HG02642 (cell line): Measurements from ENCODE around the gene PHACTR3.

Experiments
- ATAC-seq: cut with Tn5 transposase; IDR thresholded peaks from one replicate; pipeline ENCODE4 v1.9.1; 2021; ENCODE audit warnings: mild to moderate bottlenecking; ENCODE audit not compliant: unreplicated experiment, poor library complexity

The PHACTR3 gene

DNA sequence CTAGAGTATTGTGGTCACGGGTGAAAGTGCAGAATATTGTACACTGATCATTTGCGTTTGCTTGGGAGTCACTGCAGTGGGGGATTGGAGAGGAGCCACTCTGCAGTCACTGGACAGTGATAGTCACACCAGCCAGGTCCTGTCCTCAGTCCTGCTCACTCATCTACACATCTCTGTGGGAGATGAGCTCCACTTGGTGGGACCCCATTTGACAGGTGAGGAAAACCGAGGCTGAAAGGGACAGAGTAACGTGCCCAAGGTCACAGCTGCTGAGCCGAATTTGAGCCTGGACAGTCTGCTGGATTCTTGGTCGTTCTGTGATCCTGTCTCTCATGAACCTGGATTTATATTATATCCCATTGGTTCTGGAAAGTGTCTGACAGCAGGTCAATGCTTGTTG, 17.7 kb upstream of the PHACTR3 start:
- no peak for ATAC-seq

GRCh38 chr20:59587570-59587969, 16.8 kb upstream of the PHACTR3 start:
- ATAC-seq = no peak

DNA sequence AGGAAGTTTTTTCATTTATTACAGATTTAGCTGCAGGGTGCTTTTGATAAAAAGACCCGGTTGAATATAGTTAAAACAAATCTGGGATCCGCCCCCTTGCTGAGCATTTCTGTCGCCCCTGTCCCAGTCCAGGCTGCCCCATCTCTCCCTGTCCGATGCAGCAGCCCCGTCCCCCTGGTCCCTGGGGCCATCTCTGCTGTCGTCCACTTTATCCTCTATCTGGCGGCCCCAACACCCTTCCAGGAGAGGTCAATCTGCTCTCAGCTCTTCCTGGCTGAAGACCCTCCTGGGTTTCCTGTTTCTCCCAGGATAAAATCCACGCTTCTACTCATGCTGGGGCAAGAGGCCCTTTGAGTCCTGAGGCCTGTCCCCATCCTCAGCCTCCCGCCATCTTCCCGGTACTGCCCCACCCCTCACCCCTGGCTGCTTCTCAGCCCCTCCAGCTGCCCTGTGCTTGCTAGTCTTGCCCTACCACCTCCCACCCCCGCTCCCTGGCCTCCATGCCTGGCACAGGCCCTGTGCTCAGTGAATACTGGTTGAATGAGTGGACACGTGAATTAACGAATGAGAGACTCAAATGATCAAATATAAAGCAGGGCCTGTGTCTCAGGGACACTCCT, 16.0 kb upstream of the PHACTR3 start:
- ATAC-seq = no peak

DNA sequence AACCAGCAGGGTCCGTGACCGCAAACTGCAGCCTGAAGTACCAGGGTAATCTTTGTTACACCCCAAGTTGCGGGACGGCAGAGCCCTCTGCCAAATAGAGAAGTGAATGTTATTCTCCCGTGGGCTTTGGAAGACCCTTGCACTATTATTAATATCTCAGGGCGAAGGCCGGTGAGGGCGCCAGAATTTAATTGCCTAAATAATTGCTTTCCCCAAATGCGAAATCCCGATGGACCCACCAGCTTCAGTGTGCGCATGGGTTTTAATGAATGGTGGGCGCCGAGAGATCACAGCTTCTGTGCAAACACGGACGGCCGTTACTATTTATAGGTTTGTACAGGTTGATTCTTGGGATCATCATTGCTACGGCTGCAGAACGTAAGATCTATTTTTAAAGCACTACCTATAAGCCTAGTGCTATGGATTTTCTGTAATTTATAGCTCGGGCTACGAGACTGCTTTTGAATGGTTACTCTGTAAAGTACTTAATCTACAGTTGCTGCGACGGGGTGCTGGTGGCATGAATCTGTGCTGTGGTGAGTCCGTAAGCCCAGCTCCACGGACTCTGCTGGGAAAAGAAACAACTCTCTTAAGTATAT, 15.2 kb upstream of the PHACTR3 start:
- ATAC-seq = no peak

DNA sequence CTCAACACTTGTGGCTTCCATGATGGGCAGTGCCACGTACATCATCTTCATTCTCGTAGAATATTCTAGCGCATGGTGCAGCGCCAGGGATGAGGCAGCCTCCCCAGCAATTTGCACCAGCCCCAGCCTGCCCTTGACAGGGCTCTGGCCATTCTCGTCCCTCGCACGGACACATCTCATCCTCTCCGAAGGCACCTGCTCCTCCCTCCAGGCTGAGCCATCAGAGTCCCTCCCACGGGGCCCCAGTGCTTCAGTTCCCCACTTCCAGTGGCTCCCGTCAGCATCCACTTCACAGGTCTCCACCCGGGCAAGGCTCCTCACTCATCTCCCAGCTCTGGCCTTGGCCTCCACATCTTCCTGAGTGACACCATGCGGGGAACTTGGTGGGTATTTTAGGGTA, 13.3 kb upstream of the PHACTR3 start:
- no peak for ATAC-seq

DNA sequence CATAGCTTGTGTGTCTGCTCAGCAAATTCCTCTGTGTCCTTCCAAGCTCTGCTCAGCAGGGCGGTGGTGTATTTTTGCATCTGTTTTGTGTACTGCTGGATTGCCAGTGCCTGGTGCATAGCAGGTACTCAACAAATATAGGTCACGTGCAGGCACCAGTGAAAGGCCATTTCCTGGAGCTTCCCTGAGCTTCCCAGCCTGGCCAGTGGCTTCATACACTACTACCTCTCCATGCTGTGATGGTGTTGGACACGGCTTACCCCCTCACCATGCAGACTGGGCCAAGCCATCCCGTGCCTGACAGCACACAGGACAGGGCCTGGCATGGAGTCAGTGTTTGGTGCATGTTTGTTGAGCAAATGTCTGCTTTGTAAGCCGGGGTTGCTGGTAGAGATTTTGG, 7.7 kb upstream of the PHACTR3 start:
- ATAC-seq = no peak

GRCh38 chr20:59597240-59597639, 7.1 kb upstream of the PHACTR3 start:
- ATAC-seq = no peak

- ATAC-seq = peak; percentile 65
Observed at GRCh38 chr20:59598625-59599310, 5.6 kb upstream of the PHACTR3 start.

DNA sequence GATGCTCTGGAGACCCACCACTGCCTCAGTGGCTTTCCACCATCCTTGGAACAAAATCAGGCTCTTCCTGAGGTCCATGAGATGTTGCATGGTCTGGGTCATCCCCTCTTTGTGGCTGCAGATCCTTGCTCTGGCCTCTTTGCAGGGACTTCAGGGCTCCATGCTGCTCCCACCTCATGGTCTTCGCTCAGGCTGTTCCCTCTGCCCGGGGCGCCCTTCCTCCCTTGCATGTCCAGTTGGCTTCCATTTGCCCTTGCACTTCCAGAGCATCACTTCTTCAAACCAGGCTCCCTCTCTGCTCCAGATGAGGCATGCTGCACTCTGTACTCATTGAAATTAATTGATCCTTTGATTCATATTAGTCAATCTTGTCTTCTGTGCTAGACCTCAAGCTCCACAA, 4.4 kb upstream of the PHACTR3 start:
- no peak for ATAC-seq

DNA sequence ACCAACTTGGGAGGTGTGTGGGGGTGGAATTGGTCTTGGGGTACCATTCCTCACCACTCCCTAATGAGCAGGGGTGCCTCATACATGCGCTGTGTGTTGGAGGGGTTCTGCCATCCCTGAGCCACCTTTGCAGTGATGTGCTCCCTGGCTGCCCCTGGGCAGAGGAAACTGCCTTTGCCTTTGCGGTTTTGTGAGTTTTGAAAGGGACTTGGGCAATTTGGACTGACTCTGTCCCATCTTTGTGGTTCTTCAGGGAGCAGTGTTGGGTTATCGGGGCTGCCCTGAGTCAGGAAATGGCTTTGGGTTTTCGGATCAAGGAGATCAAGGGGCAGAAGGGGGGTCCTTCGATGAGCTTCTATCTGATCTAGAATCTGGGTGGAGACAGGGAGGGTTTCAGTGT, 3.9 kb upstream of the PHACTR3 start:
- no peak for ATAC-seq

GRCh38 chr20:59602546-59603080, 1.7 kb upstream of the PHACTR3 start:
- no peak for ATAC-seq

GRCh38 chr20:59603176-59603575, 1.2 kb upstream of the PHACTR3 start:
- ATAC-seq = no peak

DNA sequence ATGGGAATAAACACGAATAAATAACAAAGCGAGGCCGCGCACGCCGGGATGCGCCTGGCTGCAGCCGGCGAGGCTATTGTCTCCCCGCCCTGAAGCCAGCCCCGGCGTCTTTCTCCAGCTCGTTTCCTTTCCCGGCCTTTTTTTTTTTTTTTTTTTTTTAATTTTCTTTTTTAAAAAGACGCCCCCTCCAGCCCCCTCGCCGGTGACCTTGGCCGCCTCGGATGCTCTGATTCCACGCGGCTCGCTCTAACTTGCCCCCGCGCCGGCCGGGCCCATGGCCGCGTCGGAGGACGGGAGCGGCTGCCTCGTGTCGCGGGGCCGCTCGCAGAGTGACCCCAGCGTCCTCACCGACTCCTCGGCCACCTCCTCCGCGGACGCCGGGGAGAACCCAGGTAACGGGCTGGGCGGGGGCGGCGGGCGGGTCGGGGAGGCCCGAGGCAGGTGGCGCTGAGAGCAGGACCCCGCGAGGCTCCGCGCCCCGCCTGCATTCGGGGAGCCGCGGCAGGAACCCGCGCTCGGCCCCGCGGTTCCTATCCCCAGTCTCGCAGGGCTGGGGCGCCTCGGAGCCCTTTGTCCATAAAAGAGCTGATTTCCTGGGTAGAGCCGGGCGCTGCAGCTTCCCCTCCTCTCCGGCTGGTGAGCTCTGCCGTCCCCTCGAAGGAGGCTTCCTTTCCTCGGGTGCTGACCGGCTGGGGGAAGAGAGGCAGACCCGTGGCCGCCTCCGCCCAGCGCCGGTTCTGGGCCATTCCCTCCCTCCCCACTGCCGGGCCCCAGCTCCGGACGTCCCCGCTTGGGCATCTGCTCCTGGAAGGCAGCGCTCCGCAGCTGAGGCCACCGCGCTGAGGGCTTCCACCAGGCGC, 631 bp downstream of the PHACTR3 start:
- ATAC-seq = no peak

DNA sequence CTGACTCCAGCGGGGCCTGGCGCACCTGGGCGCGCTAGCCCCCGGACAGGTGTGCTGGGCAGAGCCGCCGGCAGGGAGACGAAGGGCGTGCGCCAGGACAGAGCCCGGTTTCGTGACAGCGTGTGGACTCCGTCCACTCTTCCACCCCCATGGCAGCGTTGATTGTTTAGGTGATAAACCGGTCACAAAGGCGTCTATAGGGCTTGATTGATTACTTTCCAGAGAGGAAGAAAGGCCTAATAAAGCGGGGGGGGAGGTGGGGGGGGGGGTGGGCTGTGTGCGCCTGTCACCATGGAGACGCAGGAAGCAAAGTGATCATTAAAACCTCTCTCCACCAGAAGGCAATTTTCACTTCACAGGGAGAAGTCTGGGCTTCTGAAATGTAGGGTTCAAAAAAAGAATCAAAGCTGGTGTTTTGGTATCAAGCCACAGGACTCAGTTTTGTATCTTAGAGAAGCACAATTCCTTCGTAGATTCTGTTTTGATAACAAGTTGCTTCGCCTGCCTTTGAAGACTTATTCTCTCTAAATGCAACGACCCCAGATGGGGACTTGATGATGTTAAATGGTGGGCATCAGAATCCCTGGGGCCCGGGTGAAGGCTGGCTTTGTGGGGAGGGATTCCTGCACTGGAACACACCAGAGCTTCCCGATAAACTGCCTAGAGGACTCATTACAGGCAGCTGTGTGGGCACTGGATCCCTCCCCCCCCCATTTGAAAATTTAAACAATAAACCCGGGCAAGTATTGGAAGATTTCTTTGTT, 1.4 kb downstream of the PHACTR3 start:
- ATAC-seq = no peak

DNA sequence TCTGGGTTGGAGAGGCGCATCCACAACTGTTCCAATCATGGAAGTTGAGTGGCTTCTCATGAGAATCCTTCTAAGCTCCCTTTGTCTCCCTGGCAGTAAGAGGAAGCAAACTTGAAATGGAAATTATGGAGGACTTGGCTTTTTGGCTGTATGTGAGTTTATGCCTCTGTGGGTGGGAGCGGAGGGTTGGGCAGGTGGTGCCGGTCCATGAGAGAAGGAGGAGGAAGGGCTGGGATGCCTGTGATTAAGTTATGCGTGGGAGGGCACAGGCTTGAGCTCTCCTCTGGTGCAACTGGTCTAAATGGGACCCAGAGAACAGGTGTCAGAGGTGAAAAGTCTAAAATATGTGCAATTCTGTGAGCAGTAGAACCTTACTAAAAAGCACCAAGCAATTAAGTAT, 2.2 kb downstream of the PHACTR3 start:
- ATAC-seq = no peak

DNA sequence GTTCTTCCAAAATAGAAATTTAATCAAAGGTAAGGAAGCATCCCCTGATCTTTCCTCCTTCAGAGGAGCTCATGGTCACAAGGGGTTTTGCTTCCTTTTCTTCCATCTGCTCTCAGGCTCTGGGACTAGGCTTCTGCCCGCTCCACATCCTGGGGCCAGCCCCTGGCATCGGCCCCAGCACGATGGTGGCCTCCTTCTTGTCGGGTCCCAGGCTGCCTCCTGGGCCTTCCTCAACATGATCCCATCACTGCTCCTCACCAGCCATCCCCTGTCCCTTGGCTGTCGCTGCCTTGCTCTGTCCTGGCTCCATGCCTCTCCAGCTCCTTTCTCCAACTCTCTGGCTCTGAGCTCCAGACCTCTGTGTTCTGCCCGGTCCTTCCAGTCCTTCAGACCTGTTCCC, 4.1 kb downstream of the PHACTR3 start:
- no peak for ATAC-seq

- no peak for ATAC-seq
Observed at GRCh38 chr20:59608871-59609270, 4.5 kb downstream of the PHACTR3 start.

DNA sequence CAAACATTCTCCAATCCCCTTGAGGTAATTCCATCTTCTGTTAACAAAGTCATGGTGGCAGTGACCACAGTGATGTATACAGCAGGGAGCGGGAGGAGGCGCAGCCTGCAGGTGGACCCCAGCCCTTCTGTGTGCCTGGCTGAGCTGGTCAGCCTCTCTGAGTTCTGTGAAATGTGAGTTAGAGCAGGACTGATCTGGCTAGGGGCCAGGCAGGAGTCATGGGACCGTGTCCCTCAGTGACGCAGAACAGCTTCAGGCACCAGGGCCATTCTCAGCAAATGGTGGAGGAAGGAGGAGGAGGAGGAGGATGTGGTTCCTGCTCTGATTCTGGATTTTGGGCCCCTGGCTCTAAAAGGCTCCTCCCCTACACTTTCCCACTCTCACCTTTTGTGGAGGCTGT, 6.9 kb downstream of the PHACTR3 start:
- ATAC-seq = no peak

DNA sequence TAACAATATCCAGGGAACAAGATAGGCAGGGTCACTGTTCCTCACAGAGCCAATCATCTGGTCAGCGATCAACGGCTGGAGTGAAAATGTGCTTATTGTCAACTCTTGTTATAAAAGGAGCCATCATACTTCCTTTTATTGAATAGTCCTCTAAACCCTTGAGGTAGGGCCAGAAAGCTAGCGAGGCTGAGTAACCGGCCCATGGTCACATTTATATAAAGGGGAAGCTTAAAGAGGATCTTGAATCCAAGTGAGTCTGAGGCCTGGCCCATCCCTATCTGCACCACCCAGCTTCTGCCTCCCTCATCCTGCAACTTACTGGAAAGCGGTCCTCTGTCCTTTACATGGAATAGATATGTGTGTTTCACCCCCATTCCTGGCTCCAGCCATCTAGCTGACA, 9.5 kb downstream of the PHACTR3 start:
- no peak for ATAC-seq

- ATAC-seq = no peak
Observed at GRCh38 chr20:59614714-59615113, 10.4 kb downstream of the PHACTR3 start.
